BE2C (cell line): Measurements from ENCODE around the gene C14orf39. TPM values are rescaled to one million over a fixed set of nuclear protein-coding genes. Genes with fewer than 3 reads are reported as not detected.

Source experiments
- DNase-seq: peaks from one replicate; pipeline ENCODE4 v3.0.0-alpha.2; 2020
- H3K27me3 ChIP-seq: fragments of 250-450 bp; sonication (Bioruptor Pico); 2 replicates; pipeline ENCODE4 v1.5.1; 2020; ENCODE audit warnings: mild to moderate bottlenecking
- H3K36me3 ChIP-seq: fragments of 250-450 bp; sonication (Bioruptor Pico); 2 replicates; pipeline ENCODE4 v1.5.1; 2020; ENCODE audit warnings: mild to moderate bottlenecking
- H3K4me1 ChIP-seq: fragments of 250-450 bp; sonication (Bioruptor Pico); 2 replicates; pipeline ENCODE4 v1.5.1; 2020
- H3K4me3 ChIP-seq: 2 replicates; pipeline ENCODE4 v1.5.1; 2011; ENCODE audit warnings: low read depth, low read length
- H3K9me3 ChIP-seq: fragments of 250-450 bp; sonication (Bioruptor Pico); 2 replicates; pipeline ENCODE4 v1.5.1; 2020
- CTCF ChIP-seq: IDR thresholded peaks from 2 replicates; pipeline ENCODE4 v1.5.1; 2012; ENCODE audit warnings: mild to moderate bottlenecking, low read depth, low read length
- polyA plus RNA-seq: library from polyadenylated mRNA; unstranded; fragments of >200 nt; gene quantifications from one replicate; pipeline ENCODE4 v1.2.1, GENCODE V29; 2012; ENCODE audit warnings: low read depth, missing spikeins; ENCODE audit not compliant: insufficient read length, insufficient read depth

The C14orf39 gene
- polyA plus RNA-seq, result 11.5 TPM

- peak; percentile 88 for DNase-seq
- Histone ChIP-seq H3K27me3 (peaks cover 16% of the 10 kb centered on the region), H3K36me3 (0 out of 2 replicates have a peak, but pooled peaks cover under 1% of the 10 kb centered on the region), H3K4me1 (no peaks in the 10 kb centered on the region), H3K4me3 (peak within 1 kb of the TSS; percentile 70), H3K9me3 (no peaks in the 10 kb centered on the region; the same call in 1 of the 2 replicates)
- no peak for TF ChIP-seq CTCF
Observed at GRCh38 chr14:60485598-60486251, at the start of gene C14orf39. Gene C14orf39, minus strand, starts transcription at chr14:60486063. Its CDS starts 985 bp downstream, at chr14:60485078.

DNA sequence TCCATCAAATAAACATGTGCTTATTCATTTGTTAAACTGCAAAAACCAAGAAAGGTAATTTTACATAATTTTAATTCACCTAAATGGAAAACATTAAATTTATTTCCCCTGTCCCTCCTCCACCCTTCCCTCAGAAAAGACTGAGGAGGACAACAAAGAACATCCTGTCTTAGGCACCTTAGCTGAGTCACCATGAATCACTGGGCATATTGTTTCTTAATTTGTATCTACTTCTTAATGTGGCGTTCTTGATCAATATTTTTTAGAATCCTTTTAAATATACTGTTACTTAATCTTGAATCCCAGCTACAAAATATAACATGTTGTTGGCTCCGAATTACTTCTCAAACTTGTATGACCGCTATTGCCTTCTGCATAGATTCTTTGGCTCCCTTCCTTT, 46.6 kb upstream of the C14orf39 start:
- Histone ChIP-seq H3K36me3 (no peaks in the 10 kb centered on the region), H3K9me3 (no peaks in the 10 kb centered on the region), H3K4me3 (no peak overlapping the region), H3K4me1 (no peaks in the 10 kb centered on the region), H3K27me3 (peaks cover 9% of the 10 kb centered on the region; the same call in 1 of the 2 replicates)
- no peak for TF ChIP-seq CTCF
- DNase-seq, result no peak

GRCh38 chr14:60515511-60516289, 29.8 kb upstream of the C14orf39 start:
- H3K36me3 ChIP-seq, result no peaks in the 10 kb centered on the region
- H3K4me1 ChIP-seq, result no peaks in the 10 kb centered on the region
- H3K27me3 ChIP-seq, result peaks cover 60% of the 10 kb centered on the region
- no peak overlapping the region for H3K4me3 ChIP-seq
- DNase-seq, result no peak
- H3K9me3 ChIP-seq, result no peaks in the 10 kb centered on the region
- TF ChIP-seq CTCF, result no peak

DNA sequence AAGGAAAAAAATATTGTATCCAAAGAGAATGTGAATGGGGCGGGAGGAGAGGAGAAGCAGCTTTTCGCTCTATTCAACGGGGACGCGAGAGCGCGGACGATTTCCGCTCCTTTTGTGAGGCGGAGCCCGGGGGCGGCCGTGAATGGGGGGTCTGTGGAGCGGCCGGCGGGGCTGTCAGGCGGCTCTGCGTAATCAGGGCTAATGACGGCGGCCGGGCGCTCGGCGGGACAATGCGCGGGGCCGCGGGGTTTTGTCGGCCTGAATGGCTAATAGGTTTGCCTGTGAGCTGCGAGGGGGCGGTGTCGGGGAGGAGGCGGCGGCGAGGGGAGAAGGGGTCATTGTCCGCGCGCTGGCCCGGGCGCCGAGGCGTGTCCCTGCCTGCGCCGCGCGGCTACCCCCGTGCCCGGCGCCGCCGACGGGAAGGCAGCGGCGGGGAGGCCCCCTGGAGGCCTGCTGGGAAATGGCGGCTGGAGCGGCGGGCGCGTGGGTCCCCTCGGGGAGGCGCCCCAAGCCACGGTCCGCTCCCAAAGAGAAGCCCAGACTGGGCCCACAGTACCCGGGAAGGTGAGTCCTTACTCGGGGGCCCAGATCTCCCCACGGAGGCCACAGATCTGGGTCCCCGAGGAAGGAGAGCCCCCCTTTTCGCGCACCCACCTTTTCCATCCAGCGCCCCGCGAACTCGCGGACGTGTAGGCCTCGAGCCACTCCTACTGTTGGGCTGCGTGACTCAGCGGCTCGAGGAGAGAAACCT, 29.1 kb upstream of the C14orf39 start:
- H3K27me3 ChIP-seq, result peaks cover 65% of the 10 kb centered on the region
- no peaks in the 10 kb centered on the region for H3K36me3 ChIP-seq
- no peaks in the 10 kb centered on the region for H3K4me1 ChIP-seq
- DNase-seq, result peak; percentile 64
- no peaks in the 10 kb centered on the region for H3K9me3 ChIP-seq
- peak; percentile 36 for TF ChIP-seq CTCF
- H3K4me3 ChIP-seq, result peak overlapping the region; percentile 62

DNA sequence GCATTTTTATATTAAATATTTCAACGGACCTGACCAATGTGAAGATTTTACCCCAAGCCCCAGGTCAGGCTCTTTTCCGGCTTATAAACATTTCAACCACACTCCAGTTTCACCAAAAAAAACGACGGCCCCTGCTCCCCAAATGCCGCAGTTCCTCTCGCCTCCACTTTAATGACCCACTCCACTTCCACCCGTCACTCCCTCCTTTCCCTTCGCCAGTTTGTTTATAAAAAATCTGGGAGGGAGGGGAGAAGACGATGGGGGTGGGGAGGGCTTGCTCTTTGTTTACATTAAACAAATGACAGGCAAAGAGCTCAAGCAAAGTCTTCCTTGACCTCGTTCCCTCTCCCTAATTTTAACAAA, 28.5 kb upstream of the C14orf39 start:
- no peak for TF ChIP-seq CTCF
- DNase-seq, result no peak
- Histone ChIP-seq H3K36me3 (no peaks in the 10 kb centered on the region), H3K9me3 (no peaks in the 10 kb centered on the region), H3K4me3 (peak overlapping the region; percentile 62), H3K27me3 (peaks cover 69% of the 10 kb centered on the region), H3K4me1 (no peaks in the 10 kb centered on the region)
